Endothelial cell of umbilical vein (primary cell): ENCODE measurements around the gene OGFRL1. TPM values are rescaled to one million over a fixed set of nuclear protein-coding genes. Genes with fewer than 3 reads are reported as not detected.

Experiments
- BruUV-seq: library from RNA; stranded (reverse); fragments of 400-500 nt; replicated peaks from 2 replicates; lab custom pipeline; 2021; lab: Mats Ljungman, UMichigan
- CTCF ChIA-PET: fragments of 300-600, 350-600 bp; sonication (Branson Sonifier 250); formaldehyde crosslinking; loops from one replicate; lab custom pipeline; 2021; ENCODE audit warnings: antibody characterized with exemption, inconsistent platforms; lab: Charles Lee
- POLR2A ChIA-PET: fragments of 300-600, 350-600 bp; sonication (Branson Sonifier 250); formaldehyde crosslinking; loops from one replicate; lab custom pipeline; 2021; ENCODE audit warnings: antibody characterized with exemption, inconsistent platforms; lab: Charles Lee
- DNase-seq: peaks from one replicate; pipeline ENCODE4 v3.0.0-alpha.2; 2011; ENCODE audit warnings: low read depth, low spot score
- FAIRE-seq: peaks from 2 replicates; lab custom pipeline; 2011; peaks lifted over from hg19 to GRCh38; lab: Jason Lieb, UNC
- H2AFZ ChIP-seq: 2 replicates; pipeline ENCODE4 v1.6.0; 2012; ENCODE audit warnings: low read depth, low read length, control low read depth, inconsistent platforms
- H3K27ac ChIP-seq: 2 replicates; pipeline ENCODE4 v1.5.1; 2011; ENCODE audit warnings: low read depth, mild to moderate bottlenecking, control low read depth, low read length, moderate library complexity; ENCODE audit not compliant: insufficient read depth
- H3K27me3 ChIP-seq, 2 experiments: 2 replicates each; pipeline versions ENCODE4 v1.6.0 to v1.6.1; 2011; ENCODE audit warnings: low read length in 2 of 2, mixed read lengths in 1 of 2; ENCODE audit not compliant: control insufficient read depth in 2 of 2, insufficient read depth in 2 of 2
- H3K36me3 ChIP-seq, 2 experiments: 2 replicates in 1 of 2; 3 replicates in 1 of 2; pipeline ENCODE4 v1.5.1; 2011; ENCODE audit warnings: low read length in 2 of 2, mild to moderate bottlenecking in 1 of 2, moderate library complexity in 1 of 2; ENCODE audit not compliant: control insufficient read depth in 2 of 2, insufficient read depth in 2 of 2; ENCODE audit errors: extremely low read depth in 1 of 2
- H3K4me1 ChIP-seq: 3 replicates; pipeline ENCODE4 v1.5.1; 2011; ENCODE audit warnings: mild to moderate bottlenecking, low read length; ENCODE audit not compliant: control insufficient read depth, insufficient read depth; ENCODE audit errors: extremely low read depth
- H3K4me2 ChIP-seq: 2 replicates; pipeline ENCODE4 v1.6.1; 2011; ENCODE audit warnings: low read length, control low read depth, mixed read lengths; ENCODE audit not compliant: insufficient read depth
- H3K4me3 ChIP-seq, 3 experiments: fragments of 200-600 bp in 1 of 3; sonication (generic), shearing (Covaris generic) in 1 of 3; replicated peaks in 1 of 3; 2 replicates each; pipeline ENCODE4 v1.5.1; 2011 to 2016; ENCODE audit warnings: control low read depth in 3 of 3, low read length in 3 of 3, mild to moderate bottlenecking in 2 of 3, inconsistent platforms in 1 of 3, low read depth in 1 of 3, moderate library complexity in 1 of 3; ENCODE audit not compliant: insufficient read depth in 1 of 3
- H3K79me2 ChIP-seq: 2 replicates; pipeline ENCODE4 v1.6.0; 2012; ENCODE audit warnings: low read length, inconsistent platforms; ENCODE audit not compliant: control insufficient read depth, insufficient read depth
- H3K9ac ChIP-seq: replicated peaks from 2 replicates; pipeline ENCODE3; 2011; ENCODE audit warnings: low read length, control low read depth; ENCODE audit not compliant: insufficient read depth; ENCODE audit errors: extremely low read depth
- H3K9me1 ChIP-seq: replicated peaks from 3 replicates; pipeline ENCODE4 v1.6.0; 2011; ENCODE audit warnings: mild to moderate bottlenecking, low read length; ENCODE audit not compliant: control insufficient read depth, insufficient read depth; ENCODE audit errors: extremely low read depth
- H3K9me3 ChIP-seq: replicated peaks from 2 replicates; pipeline ENCODE4 v1.5.1; 2012; ENCODE audit warnings: low read length, inconsistent platforms; ENCODE audit not compliant: control insufficient read depth, insufficient read depth
- H4K20me1 ChIP-seq: replicated peaks from 2 replicates; pipeline ENCODE3; 2011; ENCODE audit warnings: mild to moderate bottlenecking, low read length; ENCODE audit not compliant: control insufficient read depth, insufficient read depth; ENCODE audit errors: extremely low read depth
- CTCF ChIP-seq, 2 donors: IDR thresholded peaks; 1 replicate in 1 of 2; 2 replicates in 1 of 2; pipeline ENCODE4 v1.5.1; 2011; ENCODE audit warnings: low read length in 2 of 2, mild to moderate bottlenecking in 2 of 2, moderate library complexity in 2 of 2, control low read depth in 1 of 2, inconsistent platforms in 1 of 2, low read depth in 1 of 2; ENCODE audit not compliant: insufficient read depth in 1 of 2; ENCODE audit errors: extremely low read depth in 1 of 2
- EZH2 ChIP-seq: IDR thresholded peaks from 2 replicates; pipeline ENCODE4 v1.6.1; 2012; ENCODE audit warnings: borderline replicate concordance, low read depth, mild to moderate bottlenecking, moderate library complexity, low read length, inconsistent platforms; ENCODE audit not compliant: severe bottlenecking
- FOS ChIP-seq: IDR thresholded peaks from 2 replicates; pipeline ENCODE4 v1.6.1; 2011; ENCODE audit warnings: mild to moderate bottlenecking, low read length, moderate library complexity, borderline replicate concordance; ENCODE audit not compliant: insufficient read depth
- GATA2 ChIP-seq: IDR thresholded peaks from 2 replicates; pipeline ENCODE4 v1.7.0; 2011; ENCODE audit warnings: low read depth, mild to moderate bottlenecking, moderate library complexity, mixed read lengths, low read length; ENCODE audit not compliant: insufficient read length, insufficient read depth
- JUN ChIP-seq: IDR thresholded peaks from 2 replicates; pipeline ENCODE4 v1.6.1; 2011; ENCODE audit warnings: borderline replicate concordance, low read depth; ENCODE audit not compliant: insufficient read length, insufficient read depth
- MAX ChIP-seq: IDR thresholded peaks from 2 replicates; pipeline ENCODE4 v1.6.1; 2011; ENCODE audit not compliant: insufficient read depth, insufficient read length
- MYC ChIP-seq: IDR thresholded peaks from one replicate; pipeline ENCODE4 v1.6.1; 2011; ENCODE audit warnings: mild to moderate bottlenecking, low read depth, low read length
- POLR2AphosphoS5 ChIP-seq: IDR thresholded peaks from 2 replicates; pipeline ENCODE4 v1.6.1; 2012; ENCODE audit warnings: low read depth, mild to moderate bottlenecking, control low read depth, low read length, moderate library complexity; ENCODE audit not compliant: insufficient read depth
- dilution Hi-C: fragments of 300-500 bp; cut with MboI; formaldehyde crosslinking; loops from one replicate; pipeline ENCODE4 v1.15.0; 2019; ENCODE audit warnings: low sequenced_read_pairs; ENCODE audit not compliant: extremely low pct_ligation_motif_present
- intact Hi-C: fragments of 100-400 bp; cut with micrococcal nuclease; formaldehyde crosslinking; loops from one replicate; pipeline ENCODE4 v1.10.0; 2022
- polyA plus RNA-seq, 4 experiments: library from polyadenylated mRNA; depleted of rRNA in 3 of 4; stranded (reverse) in 3 of 4; unstranded in 1 of 4; fragments of >200 nt; gene quantifications; 2 replicates each; pipeline versions ENCODE4 v1.2.1 to v1.2.3, GENCODE V29; 2011 to 2012; ENCODE audit warnings: missing spikeins in 1 of 4
- total RNA-seq: library from RNA; stranded (reverse); gene quantifications from 2 replicates; pipeline ENCODE4 v1.2.3, GENCODE V29; 2021

Gene OGFRL1
- total and polyA plus RNA-seq, 2 donors (not counting 3 experiments of a cell fraction or from before 2014, with no cell fraction given), result 3.4 to 19.4 TPM

GRCh38 chr6:71279321-71279720 is 9.3 kb upstream of the OGFRL1 start:
- dilution Hi-C loops, result no loop called here

More at GRCh38 chr6:71279321-71279720, 9.3 kb upstream of the OGFRL1 start:
- POLR2A ChIA-PET, result no interaction called here
- Histone ChIP-seq H4K20me1 (no peaks in the 10 kb centered on the region), H3K27me3 (no peaks in the 10 kb centered on the region), H3K27ac (no peak overlapping the region), H3K79me2 (no peaks in the 10 kb centered on the region), H3K4me1 (no peaks in the 10 kb centered on the region), H3K4me2 (no peak overlapping the region), H3K9me3 (no peaks in the 10 kb centered on the region), H3K9ac (no peak overlapping the region), H3K36me3 (no peaks in the 10 kb centered on the region), H3K4me3 (no peak overlapping the region), H2AFZ (no peak overlapping the region), H3K9me1 (no peaks in the 10 kb centered on the region)
- TF ChIP-seq MAX, result no peak
- no peak for TF ChIP-seq GATA2
- TF ChIP-seq JUN, result no peak
- no peak for TF ChIP-seq EZH2
- no peak for TF ChIP-seq POLR2AphosphoS5
- TF ChIP-seq CTCF (IDR thresholded peaks at IDR 0.05; ENCODE audit: extremely low read depth in 1 of 2, insufficient read depth in 1 of 2, low read depth in 1 of 2, low read length in 2 of 2), result no peak
- no peak for TF ChIP-seq MYC
- no peak for TF ChIP-seq FOS
- FAIRE-seq (no peak), DNase-seq (no peak)
- intact Hi-C loops, result no loop called here
- no TSS peak for BruUV-seq
- CTCF ChIA-PET, result interaction anchor here (1.2 kb wide), 1 partner anchor 88 kb away, joined by 3 read pairs; no protein-coding TSS in a partner anchor
